GM13977 (cell line): ENCODE results near the gene BAG3.

Source experiments
- DNase-seq: peaks from one replicate; pipeline ENCODE4 v3.0.0; 2012; ENCODE audit warnings: low spot score
- in situ Hi-C: fragments of 300-500 bp; cut with MboI; formaldehyde crosslinking; loops from one replicate; pipeline ENCODE4 v1.12.0; 2022; ENCODE audit warnings: low sequenced_read_pairs, low pct_unique_long_range_greater_than_20kb, mixed read lengths, inconsistent platforms; ENCODE audit not compliant: unreplicated experiment
- TF ChIP-seq, protein P1 (sequence below): IDR thresholded peaks from 2 replicates; pipeline ENCODE4 v1.5.1; 2012; ENCODE audit warnings: mild to moderate bottlenecking, control low read depth; ENCODE audit not compliant: insufficient read depth; ENCODE audit errors: extremely low read depth, missing control alignments

The BAG3 gene

GRCh38 chr10:119725517-119725827, 74.3 kb downstream of the BAG3 start:
- TF ChIP-seq, protein P1, sequence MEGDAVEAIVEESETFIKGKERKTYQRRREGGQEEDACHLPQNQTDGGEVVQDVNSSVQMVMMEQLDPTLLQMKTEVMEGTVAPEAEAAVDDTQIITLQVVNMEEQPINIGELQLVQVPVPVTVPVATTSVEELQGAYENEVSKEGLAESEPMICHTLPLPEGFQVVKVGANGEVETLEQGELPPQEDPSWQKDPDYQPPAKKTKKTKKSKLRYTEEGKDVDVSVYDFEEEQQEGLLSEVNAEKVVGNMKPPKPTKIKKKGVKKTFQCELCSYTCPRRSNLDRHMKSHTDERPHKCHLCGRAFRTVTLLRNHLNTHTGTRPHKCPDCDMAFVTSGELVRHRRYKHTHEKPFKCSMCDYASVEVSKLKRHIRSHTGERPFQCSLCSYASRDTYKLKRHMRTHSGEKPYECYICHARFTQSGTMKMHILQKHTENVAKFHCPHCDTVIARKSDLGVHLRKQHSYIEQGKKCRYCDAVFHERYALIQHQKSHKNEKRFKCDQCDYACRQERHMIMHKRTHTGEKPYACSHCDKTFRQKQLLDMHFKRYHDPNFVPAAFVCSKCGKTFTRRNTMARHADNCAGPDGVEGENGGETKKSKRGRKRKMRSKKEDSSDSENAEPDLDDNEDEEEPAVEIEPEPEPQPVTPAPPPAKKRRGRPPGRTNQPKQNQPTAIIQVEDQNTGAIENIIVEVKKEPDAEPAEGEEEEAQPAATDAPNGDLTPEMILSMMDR = no peak
- DNase-seq = no peak
- in situ Hi-C loops = no loop called here

DNA sequence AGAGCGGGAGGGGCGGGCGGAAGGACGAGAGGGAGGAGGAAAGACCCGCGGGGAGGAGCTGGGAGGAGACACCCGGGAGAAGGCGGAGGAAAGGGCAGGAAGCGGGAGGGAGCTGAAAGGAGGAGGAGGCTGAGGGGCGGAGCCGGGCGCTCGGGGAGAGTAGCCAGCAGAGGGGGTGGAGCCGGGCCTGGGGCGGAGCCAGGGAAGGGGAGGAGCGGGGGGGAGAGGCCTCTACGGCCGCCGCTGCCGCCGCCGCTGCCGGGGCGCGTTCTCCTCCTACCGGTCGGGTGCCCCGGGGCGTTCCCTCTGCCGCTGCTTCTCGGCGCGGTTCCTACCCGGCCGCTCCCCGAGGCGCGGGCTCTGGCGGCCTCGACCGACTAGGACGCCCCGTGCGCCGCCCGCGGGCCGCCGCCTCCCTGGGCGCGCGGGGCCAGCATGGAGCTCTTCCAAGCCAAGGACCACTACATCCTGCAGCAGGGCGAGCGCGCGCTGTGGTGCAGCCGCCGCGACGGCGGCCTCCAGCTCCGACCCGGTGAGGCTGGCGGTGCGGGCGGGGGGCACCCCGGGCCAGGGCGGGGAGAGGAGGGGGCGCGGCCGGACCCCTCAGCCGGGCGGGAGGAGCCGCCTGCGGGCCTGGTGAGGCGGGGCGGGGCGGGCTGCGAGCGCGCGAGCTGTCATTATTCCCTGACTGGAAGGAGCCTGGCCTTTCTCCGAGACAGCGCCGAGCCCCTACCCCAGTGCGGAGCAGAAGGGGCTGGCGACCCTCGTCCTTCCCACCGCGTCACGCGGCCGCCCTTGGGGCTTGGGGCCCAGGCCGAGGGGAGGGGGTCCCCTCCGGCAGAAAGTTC, 74.9 kb downstream of the BAG3 start, which contains the start of gene INPP5F:
Gene INPP5F (plus strand): TSS at position 223 of the 848 bp plus-strand sequence. CDS start 213 bp downstream, at position 436.
- TF ChIP-seq, protein P1 = peak; percentile 37
- in situ Hi-C loops = no loop called here
- DNase-seq = peak; percentile 100

DNA sequence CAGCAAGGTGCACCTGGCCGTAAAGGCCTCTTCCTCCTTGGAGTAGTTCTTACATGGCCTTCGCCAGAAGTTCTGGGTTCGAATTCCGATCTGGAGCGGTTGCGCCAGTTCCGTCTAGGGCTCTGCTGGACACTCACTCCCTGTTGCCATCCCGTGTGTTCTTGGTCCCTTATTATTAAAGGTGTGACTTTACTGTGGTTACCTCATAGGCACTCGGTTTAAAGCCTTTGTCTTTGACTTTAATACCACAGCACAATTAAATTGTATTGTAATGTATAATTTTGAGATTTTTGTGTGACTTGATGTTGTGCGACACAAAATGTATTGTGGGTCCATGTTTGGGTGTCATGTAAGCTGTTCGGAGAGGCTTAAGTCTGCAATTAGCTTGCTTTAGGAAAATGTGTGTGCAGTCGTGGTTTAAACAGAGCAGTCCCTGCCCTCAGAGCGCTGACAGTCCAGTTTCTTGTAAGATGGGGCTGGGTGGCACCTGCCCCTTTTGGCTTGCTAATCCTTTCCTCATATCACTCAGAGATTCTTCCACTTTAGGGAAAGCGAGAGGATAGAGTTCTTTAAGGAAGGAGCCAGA, 75.6 kb downstream of the BAG3 start:
- TF ChIP-seq, protein P1 = no peak
- in situ Hi-C loops = no loop called here
- DNase-seq = no peak
